Fibroblast of the aortic adventitia (primary cell): ENCODE results near the gene RENBP. TPM values are rescaled to one million over a fixed set of nuclear protein-coding genes. Genes with fewer than 3 reads are reported as not detected.

Experiments
- DNase-seq: peaks from one replicate; pipeline ENCODE4 v3.0.0-alpha.2; 2010; ENCODE audit warnings: low read depth
- H3K4me3 ChIP-seq: 2 replicates; pipeline ENCODE4 v1.5.1; 2011; ENCODE audit warnings: low read depth, mild to moderate bottlenecking, control low read depth, low read length, moderate library complexity
- CTCF ChIP-seq: IDR thresholded peaks from 2 replicates; pipeline ENCODE4 v1.5.1; 2011; ENCODE audit warnings: mild to moderate bottlenecking, low read length, control low read depth, inconsistent platforms; ENCODE audit not compliant: insufficient read depth
- total RNA-seq: library from RNA; depleted of rRNA; stranded (reverse); fragments of >200 nt; gene quantifications from 2 replicates; pipeline ENCODE4 v1.2.3, GENCODE V29; 2012; ENCODE audit warnings: low replicate concordance

Gene RENBP
- total RNA-seq, 1 donor = 0.45 TPM

GRCh38 chrX:153960786-153961185 lies 16.3 kb upstream of the RENBP start:
- no peak overlapping the region for H3K4me3 ChIP-seq

GRCh38 chrX:153960077-153960476 lies 15.6 kb upstream of the RENBP start:
- no peak for DNase-seq
- no peak for TF ChIP-seq CTCF
- no peak overlapping the region for H3K4me3 ChIP-seq

More at GRCh38 chrX:153960786-153961185, 16.3 kb upstream of the RENBP start:
- TF ChIP-seq CTCF = no peak
- no peak for DNase-seq

GRCh38 chrX:153959649-153960048 lies 15.2 kb upstream of the RENBP start:
- no peak overlapping the region for H3K4me3 ChIP-seq
- no peak for TF ChIP-seq CTCF
- no peak for DNase-seq

GRCh38 chrX:153958605-153959004 lies 14.2 kb upstream of the RENBP start:
- TF ChIP-seq CTCF = no peak
- no peak for DNase-seq
- H3K4me3 ChIP-seq = no peak overlapping the region

- no peak overlapping the region for H3K4me3 ChIP-seq
- DNase-seq = no peak
- no peak for TF ChIP-seq CTCF
These were observed 12.8 kb upstream of the RENBP start for GRCh38 chrX:153957224-153957623.

- no peak for TF ChIP-seq CTCF
- DNase-seq = no peak
- no peak overlapping the region for H3K4me3 ChIP-seq
These were observed 11.8 kb upstream of the RENBP start for GRCh38 chrX:153956044-153956907.

- TF ChIP-seq CTCF = no peak
- DNase-seq = no peak
- no peak overlapping the region for H3K4me3 ChIP-seq
These were observed 10.8 kb upstream of the RENBP start for GRCh38 chrX:153955228-153955732.
